ENCODE results near the gene BBS2. TPM values are rescaled to one million over a fixed set of nuclear protein-coding genes. Genes with fewer than 3 reads are reported as not detected.
A peak's percentile ranks its signal among the peaks of the same experiment; 100 is the strongest.

BBS2 gene
- total and polyA plus RNA-seq, 2 of the 4 experiments (the other 2 are of a cell fraction) = 18.6 to 32.3 TPM

GRCh38 chr16:56478281-56479049, 41.4 kb downstream of the BBS2 start:
- Histone ChIP-seq H3K27me3 (ENCODE audit: control insufficient read depth, insufficient read depth, low read length) (no peaks in the 10 kb centered on the region), H2BK120ac (ENCODE audit: low read depth, low read length) (no peak overlapping the region), H4K8ac (ENCODE audit: low read depth in 2 of 2, low read length in 2 of 2) (no peak overlapping the region), H3K56ac (ENCODE audit: extremely low read depth, insufficient read depth, low read length) (no peak overlapping the region), H3K14ac (replicated peaks; ENCODE audit: low read depth, low read length) (no peak overlapping the region), H3K4ac (ENCODE audit: low read depth, low read length) (no peak overlapping the region), H3K79me1 (ENCODE audit: low read depth in 1 of 2, low read length in 2 of 2) (peaks cover 4 to 13% of the 10 kb centered on the region in 2 experiments; a peak in 3 of 4 replicates), H2BK20ac (ENCODE audit: low read depth, low read length) (no peak overlapping the region), H3K36me3 (ENCODE audit: control insufficient read depth, insufficient read depth, low read length) (peaks cover 32% of the 10 kb centered on the region), H3K27ac (ENCODE audit: insufficient read depth, low read length) (no peak overlapping the region), H3K4me2 (ENCODE audit: low read depth, low read length) (no peak overlapping the region), H2BK5ac (ENCODE audit: low read depth, low read length, poor library complexity, severe bottlenecking) (no peak overlapping the region), H2AK9ac (replicated peaks; ENCODE audit: low read depth, low read length, poor library complexity) (no peak overlapping the region), H3K9me1 (ENCODE audit: insufficient read depth, low read length) (no peaks in the 10 kb centered on the region), H3K4me1 (ENCODE audit: control insufficient read depth, insufficient read depth, low read length) (peaks cover 1% of the 10 kb centered on the region; the same call in 1 of the 2 replicates), H4K20me1 (ENCODE audit: insufficient read depth, low read length) (no peaks in the 10 kb centered on the region), H2AFZ (replicated peaks; ENCODE audit: low read length, poor library complexity) (no peak overlapping the region), H3K4me3 (ENCODE audit: insufficient read depth, low read depth, low read length) (no peak overlapping the region), H3K23ac (ENCODE audit: low read depth, low read length) (no peak overlapping the region), H2AK5ac (ENCODE audit: low read depth, low read length) (no peak overlapping the region), H4K91ac (ENCODE audit: insufficient read depth, low read depth, low read length) (no peak overlapping the region), H2BK15ac (ENCODE audit: low read depth, low read length) (no peak overlapping the region), H3K9ac (ENCODE audit: low read depth, low read length) (no peak overlapping the region), H3K9me3 (ENCODE audit: control insufficient read depth, insufficient read depth, low read length) (no peaks in the 10 kb centered on the region), H4K5ac (ENCODE audit: low read depth, low read length) (no peak overlapping the region), H3K18ac (ENCODE audit: low read depth, low read length) (no peak overlapping the region)
- in situ Hi-C loops (cut with MboI; ENCODE audit: low sequenced_read_pairs) = no loop called here
- ChIA-PET POLR2A (ENCODE audit: unreplicated experiment) (no interaction called here), CTCF (no interaction called here)
- peak; percentile 12 for DNase-seq
- BruUV-seq (replicated peaks) = no TSS peak
- WGBS, 2 experiments (ENCODE audit: extremely low coverage in 2 of 2, insufficient read length in 1 of 2) = no CpG with 5 or more reads among the region's 2 CpGs
- ATAC-seq (ENCODE audit: low read depth) = no peak
- dilution Hi-C loops (cut with HindIII; ENCODE audit: low sequenced_read_pairs, unreplicated experiment) = no loop called here
- TF ChIP-seq CEBPB (IDR thresholded peaks at IDR 0.05; ENCODE audit: low read depth, low read length) (no peak), FOS (IDR thresholded peaks at IDR 0.05; ENCODE audit: low read depth, low read length) (no peak), NFE2L2 (IDR thresholded peaks at IDR 0.05; ENCODE audit: low read depth, low read length) (no peak), RFX5 (IDR thresholded peaks at IDR 0.05; ENCODE audit: low read depth, low read length) (no peak), ELK1 (IDR thresholded peaks at IDR 0.05; ENCODE audit: borderline replicate concordance, low read depth, low read length) (no peak), USF2 (IDR thresholded peaks at IDR 0.05; ENCODE audit: low read depth, low read length) (no peak), CHD1 (IDR thresholded peaks at IDR 0.05; ENCODE audit: low read depth, low read length) (no peak), RCOR1 (IDR thresholded peaks at IDR 0.05; ENCODE audit: insufficient replicate concordance, low read length) (no peak), MAFK (IDR thresholded peaks at IDR 0.05; ENCODE audit: low read depth, low read length) (no peak), BHLHE40 (IDR thresholded peaks at IDR 0.05; ENCODE audit: low read depth, low read length) (no peak), POLR2A (IDR thresholded peaks at IDR 0.05; ENCODE audit: low read depth, low read length) (no peak), SMC3 (IDR thresholded peaks at IDR 0.05; ENCODE audit: low read depth, low read length) (no peak), CTCF (conservative IDR thresholded peaks at IDR 0.05; ENCODE audit: low read depth, low read length) (no peak)
- intact Hi-C loops (cut with micrococcal nuclease) = no loop called here
